Liver (tissue), 9 donors: Measurements from ENCODE around the gene SV2B. TPM values are rescaled to one million over a fixed set of nuclear protein-coding genes. Genes with fewer than 3 reads are reported as not detected.
"Not testable (repeated sequence)": the region's sequence is repeated elsewhere in the genome, so short reads cannot be mapped to it uniquely, and the experiment has no call there.

Experiments used
- DNase-seq: peaks from one replicate; pipeline ENCODE4 v3.0.0-alpha.2; 2017; ENCODE audit warnings: low spot score
- H3K27ac ChIP-seq, 2 donors: one replicate each; pipeline ENCODE4 v1.7.0; 2013; ENCODE audit warnings: inconsistent platforms in 2 of 2, low read length in 2 of 2, control low read depth in 1 of 2, low read depth in 1 of 2, mild to moderate bottlenecking in 1 of 2
- H3K27me3 ChIP-seq, 4 donors: one replicate each; pipeline versions ENCODE4 v1.6.1 to v1.7.0; 2013; ENCODE audit warnings: low read length in 3 of 4, inconsistent platforms in 1 of 4, mild to moderate bottlenecking in 1 of 4, moderate library complexity in 1 of 4; ENCODE audit not compliant: control insufficient read depth in 4 of 4, insufficient read depth in 4 of 4
- H3K36me3 ChIP-seq, 4 donors: one replicate each; pipeline versions ENCODE4 v1.6.1 to v1.7.0; 2013; ENCODE audit warnings: low read length in 3 of 4, mild to moderate bottlenecking in 3 of 4, low read depth in 1 of 4, moderate library complexity in 1 of 4; ENCODE audit not compliant: control insufficient read depth in 4 of 4, insufficient read depth in 3 of 4
- H3K4me1 ChIP-seq, 4 donors: one replicate each; pipeline versions ENCODE4 v1.6.1 to v1.7.0; 2013; ENCODE audit warnings: low read length in 3 of 4, mild to moderate bottlenecking in 3 of 4, moderate library complexity in 1 of 4; ENCODE audit not compliant: control insufficient read depth in 4 of 4, insufficient read depth in 4 of 4
- H3K4me3 ChIP-seq, 3 donors: one replicate each; pipeline versions ENCODE4 v1.6.1 to v1.7.0; 2013; ENCODE audit warnings: low read length in 3 of 3, control low read depth in 1 of 3, low read depth in 1 of 3, mild to moderate bottlenecking in 1 of 3
- H3K9ac ChIP-seq, 2 donors: one replicate each; pipeline ENCODE4 v1.7.0; 2013; ENCODE audit warnings: low read length in 2 of 2, mild to moderate bottlenecking in 2 of 2, moderate library complexity in 2 of 2, control low read depth in 1 of 2, low read depth in 1 of 2
- H3K9me3 ChIP-seq, 4 donors: one replicate each; pipeline versions ENCODE4 v1.6.1 to v1.7.0; 2013; ENCODE audit warnings: low read length in 3 of 4; ENCODE audit not compliant: control insufficient read depth in 4 of 4
- ATF3 ChIP-seq: IDR thresholded peaks from 2 replicates; pipeline ENCODE4 v1.6.1; 2016; ENCODE audit warnings: antibody characterized with exemption
- CTCF ChIP-seq: fragments of 150-350 bp; IDR thresholded peaks from 2 replicates; pipeline ENCODE4 v1.5.1; 2017; ENCODE audit warnings: improper control_type of control experiment, low read depth, low read length; ENCODE audit not compliant: missing input control
- EGR1 ChIP-seq, 2 donors: IDR thresholded peaks; 2 replicates each; pipeline ENCODE4 v1.6.1; 2016 to 2018; ENCODE audit warnings: antibody characterized with exemption in 2 of 2, low read depth in 2 of 2
- FOXA1 ChIP-seq: IDR thresholded peaks from 2 replicates; pipeline ENCODE4 v1.6.1; 2016; ENCODE audit warnings: antibody characterized with exemption
- GABPA ChIP-seq, 2 donors: IDR thresholded peaks in 1 of 2; conservative IDR thresholded peaks in 1 of 2; 2 replicates each; pipeline ENCODE4 v1.6.1; 2016; ENCODE audit warnings: antibody characterized with exemption in 2 of 2, mild to moderate bottlenecking in 1 of 2, moderate library complexity in 1 of 2
- HNF4A ChIP-seq, 2 donors: conservative IDR thresholded peaks; 2 replicates each; pipeline ENCODE4 v1.6.1; 2016; ENCODE audit warnings: antibody characterized with exemption in 2 of 2, mild to moderate bottlenecking in 2 of 2
- HNF4G ChIP-seq: IDR thresholded peaks from 2 replicates; pipeline ENCODE4 v1.6.1; 2016; ENCODE audit warnings: antibody characterized with exemption
- JUND ChIP-seq, 2 donors: IDR thresholded peaks; 2 replicates each; pipeline ENCODE4 v1.6.1; 2016; ENCODE audit warnings: antibody characterized with exemption in 2 of 2
- MAX ChIP-seq: IDR thresholded peaks from 2 replicates; pipeline ENCODE4 v1.6.1; 2016; ENCODE audit warnings: antibody characterized with exemption
- NR2F2 ChIP-seq: IDR thresholded peaks from 2 replicates; pipeline ENCODE4 v1.6.1; 2016; ENCODE audit warnings: antibody characterized with exemption
- RAD21 ChIP-seq, 2 donors: IDR thresholded peaks; 2 replicates each; pipeline ENCODE4 v1.6.1; 2016; ENCODE audit warnings: antibody characterized with exemption in 2 of 2, mild to moderate bottlenecking in 2 of 2
- REST ChIP-seq: IDR thresholded peaks from 2 replicates; pipeline ENCODE4 v1.6.1; 2016; ENCODE audit warnings: antibody characterized with exemption, mild to moderate bottlenecking
- RXRA ChIP-seq, 2 donors: IDR thresholded peaks; 2 replicates each; pipeline ENCODE4 v1.6.1; 2017 to 2018; ENCODE audit warnings: antibody characterized with exemption in 2 of 2, mild to moderate bottlenecking in 1 of 2
- SP1 ChIP-seq: IDR thresholded peaks from 2 replicates; pipeline ENCODE4 v1.6.1; 2018; ENCODE audit warnings: antibody characterized with exemption, mild to moderate bottlenecking
- TAF1 ChIP-seq: conservative IDR thresholded peaks from 2 replicates; pipeline ENCODE4 v1.6.1; 2016; ENCODE audit warnings: antibody characterized with exemption, mild to moderate bottlenecking
- YY1 ChIP-seq: IDR thresholded peaks from 2 replicates; pipeline ENCODE4 v1.6.1; 2016; ENCODE audit warnings: antibody characterized with exemption, mild to moderate bottlenecking
- ZBTB33 ChIP-seq: IDR thresholded peaks from 2 replicates; pipeline ENCODE4 v1.6.1; 2016; ENCODE audit warnings: antibody characterized with exemption
- WGBS: extraction: QIAGEN DNeasy Blood & Tissue Kit; methylation state at CpG from one replicate; pipeline ENCODE4 v1.1.7; 2013; 5-methylcytosine and 5-hydroxymethylcytosine counted together
- polyA plus RNA-seq, 2 donors: library from polyadenylated mRNA; stranded (reverse) in 1 of 2; unstranded in 1 of 2; fragments of 200-250 nt in 1 of 2; fragments of >200 nt in 1 of 2; fragmentation: Nextera tagmentation in 1 of 2; extraction: Ambion mirVana in 1 of 2; gene quantifications; one replicate each; pipeline versions ENCODE4 v1.2.1 to v1.2.3, GENCODE V29; 2013 to 2015
- total RNA-seq, 2 donors: library from RNA; depleted of rRNA; stranded (reverse); fragments of >200 nt; gene quantifications; one replicate each; pipeline ENCODE4 v1.2.3, GENCODE V29; 2014
- donor health status: healthy.
- donor health status: healthy.
- donor health status: healthy.
- donor health status: healthy.
- donor health status: healthy.

The SV2B gene
- total and polyA plus RNA-seq, 4 donors = 0.08 to 0.16 (median 0.09) TPM; not detected in 1

- no peaks in the 10 kb centered on the region for H3K27me3 ChIP-seq
- 16% methylated on average over 3 of the region's 3 CpGs for WGBS
Measured at GRCh38 chr15:91338766-91339165, 238.7 kb downstream of the SV2B start.

GRCh38 chr15:91342097-91342496 lies 242.0 kb downstream of the SV2B start:
- no peaks in the 10 kb centered on the region for H3K4me1 ChIP-seq
- H3K36me3 ChIP-seq = no peaks in the 10 kb centered on the region
- no peak for DNase-seq
- no peak overlapping the region for H3K27ac ChIP-seq
- peaks cover 0 to 2% (median 0%) of the 10 kb centered on the region in 4 donors for H3K27me3 ChIP-seq
- H3K9ac ChIP-seq = no peak overlapping the region
- 74% methylated on average over 7 of the region's 7 CpGs for WGBS
- peaks cover 0 to 3% (median 0%) of the 10 kb centered on the region in 4 donors for H3K9me3 ChIP-seq
- H3K4me3 ChIP-seq = no peak overlapping the region
- TF ChIP-seq FOXA1 (no peak), GABPA (IDR thresholded peaks at IDR 0.05 in 1 of 2, conservative IDR thresholded peaks at IDR 0.05 in 1 of 2) (no peak), EGR1 (IDR thresholded peaks at IDR 0.05; ENCODE audit: low read depth in 2 of 2) (no peak), TAF1 (no peak), SP1 (no peak), HNF4G (no peak)

More at GRCh38 chr15:91338766-91339165, 238.7 kb downstream of the SV2B start:
- DNase-seq = no peak
- no peaks in the 10 kb centered on the region for H3K4me1 ChIP-seq
- peak; percentile 98 for TF ChIP-seq REST
- no peak for TF ChIP-seq EGR1 (IDR thresholded peaks at IDR 0.05; ENCODE audit: low read depth in 2 of 2)
- peaks cover 0 to 3% (median 0%) of the 10 kb centered on the region in 4 donors for H3K9me3 ChIP-seq
- no peaks in the 10 kb centered on the region for H3K36me3 ChIP-seq
- H3K4me3 ChIP-seq = no peak overlapping the region
- no peak overlapping the region for H3K27ac ChIP-seq
- H3K9ac ChIP-seq = no peak overlapping the region

- not testable (repeated sequence) for H3K36me3 ChIP-seq, H3K4me3 ChIP-seq, H3K4me1 ChIP-seq, H3K9ac ChIP-seq, H3K27ac ChIP-seq, DNase-seq, H3K9me3 ChIP-seq, H3K27me3 ChIP-seq
- 92% methylated on average over 3 of the region's 3 CpGs for WGBS
Measured at GRCh38 chr15:91344912-91345311, 244.9 kb downstream of the SV2B start.

GRCh38 chr15:91345736-91346135 lies 245.7 kb downstream of the SV2B start:
- Histone ChIP-seq H3K27me3 (peaks cover 0 to 2% (median 0%) of the 10 kb centered on the region in 4 donors), H3K4me3 (no peak overlapping the region), H3K9ac (no peak overlapping the region), H3K36me3 (no peaks in the 10 kb centered on the region), H3K4me1 (no peaks in the 10 kb centered on the region), H3K9me3 (peaks cover 0 to 3% (median 0%) of the 10 kb centered on the region in 4 donors), H3K27ac (no peak overlapping the region)
- DNase-seq = no peak
- WGBS = 80% methylated on average over 5 of the region's 5 CpGs
- no peak for TF ChIP-seq ZBTB33
- TF ChIP-seq HNF4G = no peak
- no peak for TF ChIP-seq YY1
- no peak for TF ChIP-seq CTCF
- TF ChIP-seq EGR1 (IDR thresholded peaks at IDR 0.05; ENCODE audit: low read depth in 2 of 2) = no peak
- TF ChIP-seq RAD21 (IDR thresholded peaks at IDR 0.05) = no peak
- no peak for TF ChIP-seq RXRA (IDR thresholded peaks at IDR 0.05)
- TF ChIP-seq JUND (IDR thresholded peaks at IDR 0.05) = no peak
- TF ChIP-seq HNF4A (conservative IDR thresholded peaks at IDR 0.05) = no peak
- TF ChIP-seq TAF1 = no peak
- no peak for TF ChIP-seq ATF3
- no peak for TF ChIP-seq NR2F2
- TF ChIP-seq MAX = no peak
- no peak for TF ChIP-seq FOXA1
- TF ChIP-seq GABPA (IDR thresholded peaks at IDR 0.05 in 1 of 2, conservative IDR thresholded peaks at IDR 0.05 in 1 of 2) = no peak
